Neural crest cell (in vitro differentiated cells): Measurements from ENCODE around the gene FAP. TPM values are rescaled to one million over a fixed set of nuclear protein-coding genes. Genes with fewer than 3 reads are reported as not detected.

ENCODE experiments used
- DNase-seq: peaks from one replicate; pipeline ENCODE4 v3.0.0; 2021; ENCODE audit warnings: low read depth, mixed read lengths, low spot score
- H3K27ac Mint-ChIP-seq: one replicate; pipeline ENCODE4 v1.8.0; 2021; ENCODE audit warnings: mild to moderate bottlenecking, mixed read lengths; ENCODE audit not compliant: unreplicated experiment
- H3K27me3 Mint-ChIP-seq: 2 replicates; pipeline ENCODE4 v1.8.0; 2021; ENCODE audit warnings: low read depth, mild to moderate bottlenecking, mixed read lengths
- H3K36me3 Mint-ChIP-seq: 2 replicates; pipeline ENCODE4 v1.8.0; 2021; ENCODE audit warnings: low read depth, mild to moderate bottlenecking, mixed read lengths
- H3K4me1 Mint-ChIP-seq: 2 replicates; pipeline ENCODE4 v1.8.0; 2021; ENCODE audit warnings: mixed read lengths
- H3K4me3 Mint-ChIP-seq: one replicate; pipeline ENCODE4 v1.8.0; 2021; ENCODE audit warnings: mild to moderate bottlenecking, mixed read lengths
- H3K9me3 Mint-ChIP-seq: 2 replicates; pipeline ENCODE4 v1.8.0; 2021; ENCODE audit warnings: mixed read lengths
- CTCF ChIP-seq: fragments of 200-600 bp; sonication (generic); conservative IDR thresholded peaks from 2 replicates; pipeline ENCODE4 v1.5.0; 2021; ENCODE audit warnings: antibody characterized with exemption, mild to moderate bottlenecking
- total RNA-seq: library from RNA; stranded (reverse); gene quantifications from 2 replicates; pipeline ENCODE4 v1.2.1, GENCODE V29; 2021

The FAP gene
- total RNA-seq, 1 donor from 2014 or later = not detected

GRCh38 chr2:162153608-162154224 is 89.5 kb downstream of the FAP start:
- DNase-seq = peak; percentile 48
- Mint-ChIP-seq H3K4me1 (no peaks in the 10 kb centered on the region), H3K27ac (no peak overlapping the region), H3K27me3 (peaks cover 24% of the 10 kb centered on the region), H3K36me3 (no peaks in the 10 kb centered on the region), H3K4me3 (no peak overlapping the region), H3K9me3 (no peaks in the 10 kb centered on the region)
- peak; percentile 81 for TF ChIP-seq CTCF

GRCh38 chr2:162152147-162152546 is 91.1 kb downstream of the FAP start, which contains the start of gene GCG:
Gene GCG (minus strand): TSS chr2:162152247. CDS start chr2:162149178, 3,069 bp downstream.
- peaks cover 30% of the 10 kb centered on the region for H3K27me3 Mint-ChIP-seq
- H3K27ac Mint-ChIP-seq = no peak within 1 kb of the TSS
- no peaks in the 10 kb centered on the region for H3K36me3 Mint-ChIP-seq
- TF ChIP-seq CTCF = no peak
- no peaks in the 10 kb centered on the region for H3K4me1 Mint-ChIP-seq
- H3K9me3 Mint-ChIP-seq = no peaks in the 10 kb centered on the region
- H3K4me3 Mint-ChIP-seq = no peak within 1 kb of the TSS
- no peak for DNase-seq

GRCh38 chr2:162149940-162150339 is 93.3 kb downstream of the FAP start:
- no peak overlapping the region for H3K4me3 Mint-ChIP-seq
- H3K27ac Mint-ChIP-seq = no peak overlapping the region
- TF ChIP-seq CTCF = no peak
- no peaks in the 10 kb centered on the region for H3K4me1 Mint-ChIP-seq
- peaks cover 39% of the 10 kb centered on the region for H3K27me3 Mint-ChIP-seq
- H3K9me3 Mint-ChIP-seq = no peaks in the 10 kb centered on the region
- no peak for DNase-seq
- no peaks in the 10 kb centered on the region for H3K36me3 Mint-ChIP-seq

- TF ChIP-seq CTCF = no peak
- H3K9me3 Mint-ChIP-seq = no peaks in the 10 kb centered on the region
- no peaks in the 10 kb centered on the region for H3K4me1 Mint-ChIP-seq
- no peak overlapping the region for H3K4me3 Mint-ChIP-seq
- no peak for DNase-seq
- H3K27me3 Mint-ChIP-seq = peaks cover 39% of the 10 kb centered on the region
- no peak overlapping the region for H3K27ac Mint-ChIP-seq
- H3K36me3 Mint-ChIP-seq = no peaks in the 10 kb centered on the region
Observed at GRCh38 chr2:162149466-162149865, 93.8 kb downstream of the FAP start.

- TF ChIP-seq CTCF = no peak
- no peak overlapping the region for H3K27ac Mint-ChIP-seq
- H3K4me1 Mint-ChIP-seq = no peaks in the 10 kb centered on the region
- peaks cover 37% of the 10 kb centered on the region for H3K27me3 Mint-ChIP-seq
- no peak overlapping the region for H3K4me3 Mint-ChIP-seq
- H3K9me3 Mint-ChIP-seq = no peaks in the 10 kb centered on the region
- DNase-seq = no peak
- no peaks in the 10 kb centered on the region for H3K36me3 Mint-ChIP-seq
Observed at GRCh38 chr2:162148956-162149355, 94.3 kb downstream of the FAP start.
